Measurements from ENCODE around the gene TTC16. TPM values are rescaled to one million over a fixed set of nuclear protein-coding genes. Genes with fewer than 3 reads are reported as not detected.

The TTC16 gene
- total RNA-seq, 1 experiment from 2014 or later, result 0.06 TPM

DNA sequence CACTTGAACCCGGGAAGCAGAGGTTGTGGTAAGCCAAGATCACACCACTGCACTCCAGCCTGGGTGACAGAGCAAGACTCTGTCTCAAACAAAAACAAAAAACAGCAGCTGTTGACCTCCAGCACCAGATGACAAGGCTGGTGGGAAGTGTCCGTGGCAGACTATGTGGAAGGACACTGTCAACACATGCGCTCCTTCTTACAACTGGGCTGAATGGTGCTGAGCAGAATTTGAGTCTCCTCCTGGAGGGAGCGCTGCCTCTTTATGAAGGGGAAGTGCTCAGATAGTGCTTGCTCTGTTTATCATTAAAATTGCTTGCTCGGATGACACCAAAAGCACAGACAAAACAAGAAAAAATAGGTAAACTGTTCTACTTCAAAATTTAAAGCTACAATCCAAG, 18.3 kb upstream of the TTC16 start:
- no peak for DNase-seq (ENCODE audit: low read depth)

DNA sequence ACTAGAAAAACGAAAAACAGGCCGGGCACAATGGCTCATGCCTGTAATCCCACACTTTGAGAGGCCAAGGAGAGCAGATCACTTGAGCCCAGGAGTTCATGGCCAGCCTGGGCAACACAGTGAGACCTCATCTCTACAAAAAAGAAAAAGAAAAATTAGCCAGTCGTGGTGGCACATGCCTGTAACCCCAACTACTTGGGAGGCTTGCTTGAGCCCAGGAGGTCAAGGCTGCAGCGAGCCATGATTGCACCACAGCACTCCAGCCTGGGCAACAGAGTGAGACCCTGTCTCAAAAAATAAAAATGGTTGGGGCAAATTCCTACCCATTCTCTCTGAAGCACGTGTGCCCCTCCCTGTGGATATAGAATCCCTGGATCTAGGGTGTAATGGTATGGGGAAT, 17.5 kb upstream of the TTC16 start:
- no peak for DNase-seq (ENCODE audit: low read depth)

DNA sequence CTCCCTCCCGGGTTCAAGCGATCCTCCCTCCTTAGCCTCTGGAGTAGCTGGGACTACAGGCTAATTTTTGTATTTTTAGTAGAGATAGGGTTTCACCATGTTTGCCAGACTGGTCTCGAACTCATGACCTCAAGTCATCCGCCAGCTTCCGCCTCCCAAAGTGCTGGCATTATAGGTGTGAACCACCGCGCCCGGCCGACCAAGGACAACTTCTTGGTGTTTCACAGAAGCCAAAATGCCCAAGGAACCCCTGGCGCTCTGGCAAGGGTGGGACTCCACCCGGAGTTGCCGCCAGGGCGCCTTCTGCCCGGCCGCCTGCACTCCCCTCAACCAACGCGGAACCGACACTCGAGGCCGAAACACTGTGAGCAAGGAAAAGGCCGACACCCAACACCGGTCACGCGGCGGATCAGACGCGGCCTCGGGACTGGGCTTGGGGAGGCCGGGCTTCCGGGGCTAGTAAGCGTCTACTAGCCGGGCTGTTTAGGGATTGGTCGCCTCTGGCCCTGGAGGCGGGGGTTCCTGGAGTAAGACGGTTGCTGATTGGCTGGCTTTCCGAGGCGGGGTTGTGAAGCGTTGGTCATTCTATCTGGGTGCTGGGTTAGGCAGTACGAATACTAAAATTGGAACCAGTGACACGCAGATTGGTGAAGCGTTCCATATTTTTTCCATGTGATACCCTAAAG, 16.8 kb upstream of the TTC16 start:
- DNase-seq (ENCODE audit: low read depth), result peak; percentile 87

DNA sequence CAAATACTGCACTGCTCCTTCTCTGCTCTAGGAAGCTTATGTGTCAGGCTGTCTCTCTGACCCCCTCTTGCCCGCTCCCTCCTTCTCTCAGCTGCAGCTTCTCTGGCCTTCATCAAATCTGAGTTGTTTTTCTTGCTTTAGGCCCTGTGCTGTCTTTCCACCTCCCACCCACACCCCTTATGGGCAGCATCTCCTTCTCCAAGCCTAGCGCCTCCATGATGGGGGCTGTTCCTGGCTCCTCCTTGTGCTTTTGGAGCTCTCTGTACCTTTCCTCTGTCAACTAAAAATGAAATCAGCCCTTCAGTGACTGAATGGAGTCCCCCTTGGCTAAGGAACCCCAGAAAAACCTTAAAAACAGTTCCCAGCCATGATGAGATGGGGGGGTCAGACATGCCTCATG, 15.7 kb upstream of the TTC16 start:
- no peak for DNase-seq (ENCODE audit: low read depth)

DNA sequence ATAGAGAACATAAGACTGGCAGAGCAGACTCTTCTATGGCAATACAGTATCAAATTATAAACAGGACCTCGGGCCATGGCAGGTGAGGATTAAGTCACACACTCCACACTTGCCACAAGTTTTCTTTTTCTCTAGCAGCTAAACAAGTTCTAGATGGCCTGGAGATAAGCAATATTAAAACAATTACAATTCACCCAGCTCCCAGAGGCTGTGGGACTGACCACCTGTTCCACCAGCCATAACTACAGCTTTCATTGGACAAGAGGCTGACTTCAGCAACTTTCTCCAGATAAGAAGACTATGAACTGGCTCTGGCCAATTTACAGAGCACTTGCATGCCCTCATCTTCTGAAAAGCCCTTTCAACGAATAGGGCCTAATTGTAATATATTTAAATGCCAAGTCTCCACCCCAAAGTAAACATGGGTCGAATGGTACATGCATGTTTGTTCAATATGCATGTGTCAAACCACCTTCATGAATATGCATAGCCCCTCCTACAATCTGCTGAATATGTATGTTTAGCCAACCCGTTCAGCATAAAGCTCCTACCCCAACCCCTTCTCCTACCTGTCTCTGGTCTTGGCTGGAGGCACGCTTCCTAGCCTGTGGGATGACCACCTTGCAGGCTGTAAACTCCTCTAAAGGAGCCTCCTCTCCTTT, 15.2 kb upstream of the TTC16 start:
- DNase-seq (ENCODE audit: low read depth), result no peak

DNA sequence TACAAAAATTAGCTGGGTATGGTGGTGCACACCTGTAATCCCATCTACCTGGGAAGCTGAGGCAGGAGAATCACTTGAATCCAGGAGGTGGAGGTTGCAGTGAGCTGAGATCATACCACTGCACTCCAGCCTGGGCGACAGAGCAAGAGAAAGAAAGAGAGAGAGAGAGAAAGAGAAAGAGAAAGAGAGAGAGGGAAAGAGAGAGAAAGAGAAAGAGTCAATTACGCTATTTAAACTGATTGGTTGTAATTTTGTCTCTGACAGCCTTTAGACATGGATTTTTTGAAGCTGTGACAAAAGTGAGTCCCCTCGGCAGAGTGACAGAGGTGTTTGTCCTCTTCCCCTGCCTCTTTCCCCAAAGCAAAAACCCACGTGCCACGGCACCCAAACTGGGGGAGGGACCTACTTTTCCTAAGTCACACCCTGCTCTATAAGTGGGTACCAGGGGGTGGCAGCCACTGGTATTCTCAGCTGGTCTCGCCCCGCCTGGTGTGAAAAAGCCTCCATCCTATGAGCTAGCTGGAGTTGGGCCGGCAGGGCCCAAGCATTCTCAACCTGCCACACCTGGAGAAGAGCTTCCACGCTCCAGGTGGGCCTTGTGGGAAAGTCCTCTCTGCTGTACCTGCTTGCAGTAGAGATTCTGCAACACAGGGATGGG, 12.5 kb upstream of the TTC16 start:
- DNase-seq (ENCODE audit: low read depth), result no peak

DNA sequence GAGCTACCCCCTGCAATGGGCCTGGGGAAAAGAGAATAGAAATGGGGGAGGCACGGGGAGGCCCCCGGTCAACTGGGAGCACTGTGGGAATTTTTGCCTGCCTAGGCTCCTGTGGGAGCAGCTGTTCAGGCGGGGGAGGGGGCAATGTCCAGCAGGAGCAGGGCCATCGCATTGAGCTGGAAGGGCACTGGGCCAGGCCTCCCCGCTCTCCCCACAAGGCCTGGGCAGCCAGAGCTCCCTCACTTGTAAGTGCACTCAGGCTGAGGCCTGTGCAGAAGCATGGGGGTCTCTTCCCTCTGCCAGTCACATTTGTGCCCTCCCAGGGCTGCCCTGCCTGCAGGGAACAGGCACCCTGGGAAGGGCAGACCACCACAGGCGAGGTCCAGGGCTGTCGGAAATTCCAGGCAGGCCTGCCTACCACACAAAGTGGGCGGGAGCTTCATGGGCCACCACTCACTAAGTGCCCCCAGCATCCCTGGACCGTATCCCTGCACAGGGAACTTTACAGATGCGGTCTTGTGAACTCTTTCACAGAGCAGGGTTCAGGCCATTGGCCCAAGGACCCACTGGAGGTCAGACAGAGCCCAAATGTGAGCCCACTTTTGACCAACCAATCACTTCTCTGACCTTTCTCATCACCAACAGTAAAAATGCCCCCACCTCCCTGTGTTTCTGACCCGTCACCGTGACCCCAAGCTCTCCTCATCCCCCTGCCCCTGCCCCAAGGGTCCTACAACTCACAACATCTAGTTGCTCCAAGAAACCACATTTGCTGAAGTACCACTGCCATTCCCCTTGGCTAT, 10.1 kb upstream of the TTC16 start:
- DNase-seq (ENCODE audit: low read depth), result no peak

DNA sequence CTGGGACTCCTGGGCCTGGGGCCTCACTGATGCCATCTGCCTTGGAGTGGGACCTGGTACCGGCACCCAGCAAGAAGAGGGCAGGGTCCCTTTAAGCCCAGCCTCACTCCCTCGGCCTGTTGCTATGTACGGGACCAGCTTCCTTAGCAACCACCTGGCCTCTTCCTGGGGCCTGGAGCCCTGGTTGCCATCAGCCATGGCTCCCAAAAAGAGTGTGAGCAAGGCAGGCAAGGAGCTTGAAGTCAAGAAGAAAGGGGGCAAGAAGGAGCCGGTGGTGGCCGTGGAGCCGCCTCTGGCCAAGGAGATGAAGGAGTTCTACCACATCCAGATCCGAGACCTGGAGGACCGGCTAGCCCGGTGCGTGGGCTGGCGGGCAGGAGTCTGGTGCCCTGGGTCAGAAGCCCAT, 9.0 kb upstream of the TTC16 start, which contains the start of gene CFAP157:
TSS of gene CFAP157 (plus strand) at position 153 of the 406 bp plus-strand sequence. CDS start at position 197, 44 bp downstream.
- DNase-seq (ENCODE audit: low read depth), result no peak

DNA sequence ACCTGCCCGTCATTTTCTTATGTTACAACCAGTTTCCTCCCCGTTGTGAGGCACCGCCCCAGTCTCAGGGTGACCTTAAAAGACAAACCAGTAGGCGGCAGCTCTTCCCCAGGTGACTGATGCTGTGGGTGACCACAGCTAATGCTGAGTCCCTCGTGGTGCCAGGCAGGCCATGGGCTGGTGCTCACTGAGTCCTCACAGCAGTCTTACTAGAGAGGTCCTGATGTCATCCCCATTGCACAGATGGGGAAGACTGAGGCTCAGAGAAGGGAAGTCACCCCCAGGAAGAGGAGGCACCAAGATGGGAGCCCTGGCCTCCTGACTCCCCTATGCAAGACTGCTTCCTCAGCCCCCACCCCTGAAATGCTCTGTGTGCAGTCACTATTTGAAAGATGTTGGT, 8.1 kb upstream of the TTC16 start:
- DNase-seq (ENCODE audit: low read depth), result no peak

DNA sequence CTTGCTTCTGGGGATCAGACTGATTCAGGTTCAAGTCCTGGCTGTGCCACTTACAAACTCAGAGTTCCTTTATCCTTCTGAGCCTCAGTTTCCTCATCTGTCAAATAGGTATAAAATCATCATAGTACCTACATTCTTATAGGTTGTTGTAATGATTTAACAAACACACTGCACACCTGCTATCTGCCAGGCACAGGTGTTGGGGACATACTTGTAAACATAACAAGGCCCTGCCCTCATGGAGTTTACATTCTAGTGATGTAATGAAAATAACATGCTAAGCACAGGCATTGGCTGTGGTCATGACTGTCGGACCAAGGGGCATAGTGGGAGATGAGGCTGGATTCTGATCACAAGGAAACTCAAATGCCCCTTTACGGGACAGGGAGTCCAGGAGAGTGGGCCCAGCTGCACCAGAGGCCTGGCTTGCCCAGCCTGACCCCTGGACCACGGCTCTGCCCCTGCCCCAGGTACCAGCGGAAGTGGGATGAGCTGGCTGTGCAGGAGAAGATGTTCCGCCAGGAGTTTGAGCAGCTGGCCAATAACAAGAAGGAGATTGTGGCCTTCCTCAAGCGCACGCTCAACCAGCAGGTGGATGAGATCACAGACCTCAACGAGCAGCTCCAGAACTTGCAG, 6.8 kb upstream of the TTC16 start:
- DNase-seq (ENCODE audit: low read depth), result no peak

DNA sequence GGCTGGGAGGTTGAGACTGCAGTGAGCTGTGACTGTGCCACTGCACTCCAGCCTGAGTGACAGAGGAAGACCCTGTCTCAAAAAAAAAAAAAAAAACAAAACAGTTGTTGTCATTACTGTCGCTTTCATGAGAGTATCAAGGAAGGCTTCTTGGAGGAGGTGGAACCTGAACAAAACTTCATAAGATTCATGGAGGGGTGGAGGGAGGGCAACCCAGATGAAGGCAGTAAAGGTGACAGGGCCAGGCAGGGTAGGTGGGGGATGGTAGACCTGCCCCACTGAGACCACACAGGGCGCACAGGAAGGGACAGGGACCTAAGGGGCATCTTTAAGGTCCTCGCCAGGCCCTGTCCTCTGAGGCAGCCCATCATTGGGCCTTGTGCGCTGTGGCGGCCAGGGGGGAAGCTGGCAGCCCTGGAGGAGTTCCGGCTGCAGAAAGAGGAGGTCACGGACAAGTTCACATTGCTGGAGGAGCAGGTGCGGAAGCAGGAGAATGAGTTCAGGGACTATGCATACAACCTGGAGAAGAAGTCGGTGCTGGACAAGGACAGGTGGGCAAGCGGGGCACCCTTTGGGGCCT, 5.6 kb upstream of the TTC16 start:
- DNase-seq (ENCODE audit: low read depth), result no peak

DNA sequence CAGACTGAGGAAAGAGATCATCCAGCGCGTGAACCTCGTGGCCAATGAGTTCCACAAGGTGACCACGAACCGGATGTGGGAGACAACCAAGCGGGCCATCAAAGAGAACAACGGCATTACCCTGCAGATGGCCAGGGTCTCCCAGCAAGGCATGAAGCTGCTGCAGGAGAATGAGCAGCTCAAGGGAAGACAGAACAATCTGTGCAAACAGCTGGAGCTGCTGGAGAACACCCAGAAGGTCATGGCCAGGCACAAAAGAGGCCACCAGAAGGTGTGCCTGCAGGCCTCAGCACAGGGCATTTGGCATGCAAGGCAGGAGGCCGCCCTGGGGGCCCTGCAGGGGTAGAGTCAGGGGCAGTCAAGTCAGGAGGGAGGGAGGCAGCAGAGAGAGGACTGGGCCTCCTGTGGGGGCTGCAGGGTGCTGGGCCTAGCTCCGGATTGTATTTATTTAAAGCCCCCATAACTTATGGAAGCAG, 4.6 kb upstream of the TTC16 start:
- no peak for DNase-seq (ENCODE audit: low read depth)

DNA sequence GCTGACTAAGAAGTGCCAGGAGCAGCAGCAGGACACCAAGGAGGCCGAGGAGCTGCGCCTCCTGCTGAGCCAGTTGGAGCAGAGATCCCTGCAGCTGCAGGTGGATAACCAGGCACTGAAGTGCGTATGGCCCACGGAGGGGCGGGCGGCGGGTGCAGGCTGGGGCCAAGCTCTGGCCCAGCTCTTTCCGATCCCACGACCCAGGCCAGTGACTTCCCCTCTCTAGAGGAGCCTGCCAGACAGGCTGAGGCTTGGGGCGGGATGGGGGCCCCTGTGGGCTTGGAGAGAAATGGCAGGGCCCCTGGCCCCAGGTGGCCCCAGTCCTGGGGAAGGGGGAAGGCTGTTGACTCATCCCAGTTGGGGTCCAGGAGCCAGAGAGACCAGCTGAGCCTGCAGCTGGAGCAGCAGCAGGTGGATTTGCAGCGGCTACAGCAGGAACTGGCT, 4.0 kb upstream of the TTC16 start:
- no peak for DNase-seq (ENCODE audit: low read depth)

DNA sequence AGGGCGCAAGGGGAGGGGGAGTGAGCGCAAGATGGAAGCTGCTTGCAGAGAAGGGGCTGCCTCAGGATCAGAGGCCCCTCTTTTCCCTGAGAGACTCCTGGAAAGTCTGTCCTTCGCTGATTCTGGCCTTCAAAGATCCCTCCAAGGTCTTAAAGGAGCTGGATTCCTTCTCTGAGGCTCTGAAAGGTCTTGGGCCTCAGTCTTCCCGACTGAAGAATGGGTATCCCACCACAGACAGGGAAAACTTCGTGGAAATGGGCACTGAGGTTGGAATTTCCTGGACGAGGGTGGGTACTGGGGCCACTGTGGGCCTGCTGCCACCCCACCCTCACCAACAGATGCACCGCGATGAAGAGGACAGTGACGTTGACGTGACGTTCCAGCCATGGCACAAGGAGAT, 3.5 kb upstream of the TTC16 start:
- no peak for DNase-seq (ENCODE audit: low read depth)

DNA sequence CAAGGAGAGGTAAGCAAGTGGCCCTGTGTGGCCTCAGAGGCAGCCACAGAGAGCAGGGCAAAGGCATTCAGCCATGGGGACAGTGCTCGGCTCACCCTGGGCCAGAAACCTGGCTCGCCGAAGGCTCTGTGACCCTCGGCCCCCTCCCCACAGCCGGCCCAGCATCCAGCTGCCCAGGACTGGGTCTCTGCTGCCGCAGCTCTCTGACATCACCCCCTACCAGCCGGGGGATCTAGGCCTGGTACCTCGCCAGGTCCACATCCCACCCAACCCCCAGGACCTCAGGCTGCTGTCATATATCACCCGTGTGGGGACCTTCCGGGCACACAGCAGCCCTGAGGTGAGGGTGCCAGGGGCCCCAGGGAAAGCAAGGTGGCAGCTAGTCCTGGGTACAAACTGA, 3.0 kb upstream of the TTC16 start:
- DNase-seq (ENCODE audit: low read depth), result no peak

DNA sequence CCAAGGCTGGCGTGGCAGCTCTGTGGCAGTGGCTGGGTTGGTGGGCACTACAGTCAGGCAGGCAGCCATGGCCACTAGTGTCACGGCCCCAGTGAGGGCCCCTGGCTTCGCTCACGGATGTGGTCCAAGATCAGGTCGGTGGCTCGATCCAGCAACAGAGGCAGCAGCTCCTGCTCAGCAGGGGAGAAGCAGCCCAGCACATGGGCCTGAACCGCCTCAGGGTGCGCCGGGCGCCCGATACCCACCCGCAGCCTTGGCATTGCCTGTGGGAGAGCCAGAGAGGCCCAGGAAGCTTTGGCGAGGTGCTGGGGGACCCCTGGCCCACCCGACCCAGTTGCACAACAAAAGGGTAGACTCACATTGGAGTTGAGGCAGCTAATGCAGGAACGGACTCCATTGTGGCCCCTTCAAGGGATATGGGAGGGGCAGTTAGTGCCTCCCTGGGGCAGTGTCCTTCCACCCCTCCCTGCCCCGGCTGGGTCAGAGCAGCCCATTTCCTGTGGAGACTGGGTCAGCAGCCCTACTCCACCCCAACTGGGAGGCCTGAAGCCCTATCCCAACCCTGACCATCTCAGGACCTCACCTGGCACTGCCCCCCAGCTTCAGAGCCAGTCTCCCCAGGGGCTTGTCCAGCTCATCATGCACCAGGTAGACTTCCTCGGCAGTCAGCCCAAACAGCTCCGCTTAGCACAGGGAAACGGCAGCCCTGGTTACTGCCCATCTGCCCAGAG, 1.7 kb upstream of the TTC16 start:
- DNase-seq (ENCODE audit: low read depth), result no peak

DNA sequence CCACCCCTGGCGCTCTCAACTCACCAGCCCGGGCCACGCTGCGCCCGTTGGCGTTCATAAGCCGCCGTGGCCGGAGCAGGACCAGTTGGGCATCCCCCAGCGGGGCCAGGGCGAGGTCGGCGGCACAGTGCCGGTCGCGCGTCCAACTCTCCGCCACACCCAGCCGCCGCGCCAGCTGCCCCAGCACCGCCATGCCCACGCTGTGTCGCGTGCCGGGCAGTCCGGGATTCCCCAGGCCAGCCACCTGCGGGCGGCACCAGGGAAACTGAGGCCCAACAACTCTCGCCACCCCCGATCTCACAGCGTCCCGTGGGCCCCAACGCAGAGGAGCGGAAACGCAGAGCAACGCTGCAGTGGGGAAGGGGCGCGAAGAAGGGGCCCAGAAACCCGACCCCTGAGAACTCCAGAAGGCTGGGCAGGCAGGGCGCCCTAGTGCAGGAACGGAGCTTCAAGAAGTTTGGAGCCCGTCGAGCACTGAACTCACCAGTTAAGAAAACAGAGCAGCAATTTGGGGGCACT, 869 bp upstream of the TTC16 start:
- DNase-seq (ENCODE audit: low read depth), result peak; percentile 38

DNA sequence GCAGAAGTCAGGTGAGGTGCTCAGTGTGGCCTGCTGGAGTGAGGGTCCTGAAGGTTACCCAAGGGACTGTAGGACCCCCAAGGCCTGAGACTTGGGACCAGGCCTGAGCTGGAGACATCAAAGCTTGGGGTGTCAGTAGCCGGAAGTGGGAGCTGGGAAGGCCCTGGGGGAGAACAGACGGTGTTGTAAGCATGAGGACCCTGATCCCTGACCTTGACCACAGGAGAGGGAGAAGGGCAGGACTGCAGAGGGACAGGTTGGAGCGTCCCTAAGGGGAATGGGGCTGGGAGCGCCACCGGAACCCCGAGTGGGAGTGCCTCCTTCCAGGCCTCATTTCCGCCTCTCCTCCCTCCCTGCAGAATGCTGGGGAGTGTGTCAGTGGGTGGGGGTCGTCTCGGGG, 533 bp downstream of the TTC16 start:
- DNase-seq (ENCODE audit: low read depth), result no peak

DNA sequence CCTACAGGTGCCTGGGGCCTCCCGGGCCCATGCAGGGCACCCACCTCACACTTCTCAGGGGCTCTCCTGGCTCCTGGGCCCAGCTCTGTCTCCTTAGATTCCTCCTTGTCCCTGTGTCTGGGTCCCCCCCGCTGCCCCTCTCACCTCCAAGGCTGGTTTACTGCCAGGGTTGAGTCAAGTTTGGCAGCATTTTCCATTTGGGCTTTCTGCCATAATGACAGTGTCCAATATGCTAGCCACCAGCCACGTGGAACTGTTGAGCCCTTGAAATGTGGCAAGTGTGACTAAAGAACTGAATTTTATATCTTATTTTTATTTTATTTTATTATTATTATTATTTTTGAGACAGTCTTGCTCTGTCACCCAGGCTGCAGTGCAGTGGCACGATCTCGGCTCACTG, 1.9 kb downstream of the TTC16 start:
- DNase-seq (ENCODE audit: low read depth), result no peak

Measured in Daoy (cell line).